Astrocyte of the cerebellum (primary cell): Measurements from ENCODE around the gene HOOK1.

Experiments used
- DNase-seq: peaks from one replicate; pipeline ENCODE4 v3.0.0-alpha.2; 2011; ENCODE audit warnings: low read depth
- H3K4me3 ChIP-seq: 2 replicates; pipeline ENCODE4 v1.5.1; 2011; ENCODE audit warnings: mild to moderate bottlenecking, low read depth, low read length, moderate library complexity
- in situ Hi-C: cut with HindIII; loops from 2 replicates; pipeline ENCODE4 v1.10.0; 2017; ENCODE audit warnings: low sequenced_read_pairs
- TF ChIP-seq, protein P1 (sequence below): IDR thresholded peaks from 2 replicates; pipeline ENCODE4 v1.5.1; 2012; ENCODE audit warnings: low read length, low read depth, moderate library complexity, mild to moderate bottlenecking; ENCODE audit errors: missing control alignments

Gene HOOK1

DNA sequence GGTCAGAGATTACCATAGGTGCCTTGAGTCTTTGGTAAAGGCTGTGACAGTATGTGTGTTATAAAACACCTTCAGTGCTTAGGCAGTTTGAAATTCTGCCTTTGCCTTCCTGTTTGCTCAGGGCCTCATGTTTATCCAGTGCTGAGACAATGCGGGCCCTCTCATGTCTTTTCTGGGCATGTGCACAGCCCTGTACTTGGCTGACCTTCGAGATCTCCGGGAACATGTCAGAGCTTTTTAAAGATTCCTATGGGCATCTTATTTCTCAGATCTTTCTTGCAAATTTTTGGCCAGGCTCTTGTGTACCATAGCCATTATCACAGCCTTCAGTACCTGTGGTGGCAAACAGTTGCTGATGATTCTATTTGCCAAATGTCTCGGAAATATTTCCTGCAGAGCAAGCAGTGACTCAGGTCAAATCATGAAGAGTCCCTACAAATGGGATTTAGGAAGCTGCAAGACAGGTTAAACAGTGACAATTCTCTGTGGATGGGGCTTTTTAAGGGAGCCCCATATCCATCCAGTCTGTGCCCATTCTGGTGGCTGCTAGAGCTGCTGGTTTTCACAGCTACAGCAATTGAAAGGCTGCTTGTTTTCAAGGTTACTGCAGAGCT is 42.1 kb downstream of the HOOK1 start:
- in situ Hi-C loops, result no loop called here
- H3K4me3 ChIP-seq, result no peak overlapping the region
- TF ChIP-seq, protein P1, sequence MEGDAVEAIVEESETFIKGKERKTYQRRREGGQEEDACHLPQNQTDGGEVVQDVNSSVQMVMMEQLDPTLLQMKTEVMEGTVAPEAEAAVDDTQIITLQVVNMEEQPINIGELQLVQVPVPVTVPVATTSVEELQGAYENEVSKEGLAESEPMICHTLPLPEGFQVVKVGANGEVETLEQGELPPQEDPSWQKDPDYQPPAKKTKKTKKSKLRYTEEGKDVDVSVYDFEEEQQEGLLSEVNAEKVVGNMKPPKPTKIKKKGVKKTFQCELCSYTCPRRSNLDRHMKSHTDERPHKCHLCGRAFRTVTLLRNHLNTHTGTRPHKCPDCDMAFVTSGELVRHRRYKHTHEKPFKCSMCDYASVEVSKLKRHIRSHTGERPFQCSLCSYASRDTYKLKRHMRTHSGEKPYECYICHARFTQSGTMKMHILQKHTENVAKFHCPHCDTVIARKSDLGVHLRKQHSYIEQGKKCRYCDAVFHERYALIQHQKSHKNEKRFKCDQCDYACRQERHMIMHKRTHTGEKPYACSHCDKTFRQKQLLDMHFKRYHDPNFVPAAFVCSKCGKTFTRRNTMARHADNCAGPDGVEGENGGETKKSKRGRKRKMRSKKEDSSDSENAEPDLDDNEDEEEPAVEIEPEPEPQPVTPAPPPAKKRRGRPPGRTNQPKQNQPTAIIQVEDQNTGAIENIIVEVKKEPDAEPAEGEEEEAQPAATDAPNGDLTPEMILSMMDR, result no peak
- no peak for DNase-seq

DNA sequence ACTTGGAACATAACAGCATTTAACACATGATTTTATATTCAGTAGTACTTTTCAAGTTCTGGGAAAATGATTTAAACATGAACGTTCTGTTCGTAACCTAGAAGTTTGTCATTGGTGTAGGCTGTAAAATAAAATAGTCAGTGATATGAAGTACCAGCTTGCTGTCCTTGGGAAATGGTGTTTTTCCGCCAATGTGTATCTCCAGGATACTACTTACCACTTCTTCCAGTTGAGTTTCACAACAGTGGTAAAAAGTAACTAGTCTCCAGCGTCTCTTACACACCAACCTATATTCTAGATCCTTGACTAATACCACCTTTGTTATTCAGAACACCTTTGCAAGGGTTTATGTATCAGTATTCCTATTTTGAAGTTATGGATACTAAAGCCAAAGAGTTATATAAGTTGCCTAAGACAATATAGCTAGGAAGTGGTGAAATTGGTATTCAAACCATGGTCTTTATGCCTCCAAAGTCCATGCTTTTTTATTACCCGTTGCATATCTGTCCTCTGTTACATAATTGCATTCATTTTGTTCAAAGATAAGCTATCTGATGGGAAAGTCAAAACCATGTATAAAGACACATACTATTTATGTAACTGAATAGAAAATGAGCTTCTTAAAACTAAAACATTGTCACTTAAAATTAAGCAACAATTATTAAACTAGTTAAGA is 43.1 kb downstream of the HOOK1 start:
- no peak for DNase-seq
- TF ChIP-seq, protein P1, result no peak
- no peak overlapping the region for H3K4me3 ChIP-seq
- in situ Hi-C loops, result no loop called here

- TF ChIP-seq, protein P1, result no peak
- in situ Hi-C loops, result no loop called here
- DNase-seq, result no peak
- no peak overlapping the region for H3K4me3 ChIP-seq
These were observed 51.7 kb downstream of the HOOK1 start for GRCh38 chr1:59866462-59866861.

DNA sequence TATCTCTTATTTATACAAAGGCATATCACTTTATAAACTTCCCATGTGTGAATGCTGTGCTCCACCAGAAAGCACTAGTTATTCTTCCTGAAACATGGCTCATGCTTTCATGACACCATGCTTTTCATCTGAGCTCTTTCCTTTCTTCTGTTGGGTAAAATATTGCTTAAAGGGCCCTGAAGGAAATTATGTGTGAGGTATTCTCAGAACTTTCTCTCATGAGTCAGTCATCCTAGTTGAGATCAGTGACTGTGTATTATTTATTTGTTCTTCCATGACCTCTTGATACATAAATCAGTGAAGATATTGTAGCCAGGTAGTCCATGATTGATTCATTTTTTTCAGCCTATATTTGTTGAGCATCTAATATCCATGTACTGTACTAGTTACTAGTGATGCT is 57.0 kb downstream of the HOOK1 start:
- TF ChIP-seq, protein P1, result no peak
- in situ Hi-C loops, result no loop called here
- no peak overlapping the region for H3K4me3 ChIP-seq
- no peak for DNase-seq

GRCh38 chr1:59877108-59877682 is 62.4 kb downstream of the HOOK1 start:
- in situ Hi-C loops, result no loop called here
- TF ChIP-seq, protein P1, result no peak
- no peak overlapping the region for H3K4me3 ChIP-seq
- DNase-seq, result no peak

GRCh38 chr1:59878370-59878769 is 63.6 kb downstream of the HOOK1 start:
- in situ Hi-C loops, result no loop called here
- no peak overlapping the region for H3K4me3 ChIP-seq
- TF ChIP-seq, protein P1, result no peak
- DNase-seq, result no peak
